Measurements from ENCODE around the gene TWF1.
"Not testable (repeated sequence)": the region's sequence is repeated elsewhere in the genome, so short reads cannot be mapped to it uniquely, and the experiment has no call there.

TWF1 gene

DNA sequence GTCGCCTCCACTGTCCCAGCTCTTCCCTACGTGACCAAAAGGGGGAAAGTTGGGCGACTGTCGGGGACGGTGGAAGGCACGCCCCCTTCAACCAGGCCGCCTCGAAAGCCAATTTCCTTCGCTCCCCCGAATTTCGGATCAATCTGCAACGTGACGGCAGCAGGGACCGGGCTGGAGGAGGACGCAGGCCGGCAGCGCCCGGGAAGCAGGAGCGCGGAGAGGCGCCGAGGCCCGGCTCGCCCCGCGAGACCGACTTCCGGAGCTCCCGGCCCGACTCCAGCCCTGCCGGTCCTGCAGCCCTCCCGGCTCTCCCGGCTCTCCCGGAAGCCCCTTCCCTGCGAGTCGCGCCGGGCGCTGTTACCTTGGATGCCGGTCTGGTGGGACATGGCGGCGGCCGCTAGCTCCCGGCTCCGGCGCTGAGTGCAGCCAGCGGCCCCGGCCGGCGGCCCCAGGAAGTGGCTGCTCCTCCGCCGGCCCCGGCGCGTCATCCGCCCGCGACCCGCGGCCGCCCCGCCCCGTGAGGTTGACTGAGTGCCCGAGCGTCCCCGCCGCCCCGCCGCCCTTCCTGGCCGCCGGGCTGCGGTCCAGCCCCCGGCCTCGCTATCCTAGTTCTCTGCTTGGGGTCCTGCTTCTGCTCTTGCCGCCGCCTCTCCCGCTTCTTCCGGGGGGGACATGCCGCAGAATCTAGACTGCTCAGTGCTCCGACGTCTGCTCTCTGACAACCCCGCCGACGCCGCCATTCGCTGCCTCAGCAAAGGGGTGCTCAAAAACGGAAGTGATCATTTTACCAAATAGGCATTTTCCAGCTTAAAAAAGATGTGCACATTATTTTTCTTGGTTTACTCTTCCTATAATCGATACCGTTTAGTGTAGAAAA is at the start of gene TWF1:
Gene TWF1, minus strand, starts transcription at position 458 of the 877 bp plus-strand sequence. Its CDS starts 72 bp downstream, at position 386.
- peak; percentile 88 for DNase-seq

- DNase-seq, result no peak
Observed at GRCh38 chr12:43852744-43853143, 46.6 kb upstream of the TWF1 start.

- DNase-seq, result no peak
Observed at GRCh38 chr12:43848786-43849185, 42.7 kb upstream of the TWF1 start.

GRCh38 chr12:43848226-43848507 is 42.0 kb upstream of the TWF1 start:
- DNase-seq, result no peak

GRCh38 chr12:43847425-43848225 is 41.5 kb upstream of the TWF1 start:
- not testable (repeated sequence) for DNase-seq

DNA sequence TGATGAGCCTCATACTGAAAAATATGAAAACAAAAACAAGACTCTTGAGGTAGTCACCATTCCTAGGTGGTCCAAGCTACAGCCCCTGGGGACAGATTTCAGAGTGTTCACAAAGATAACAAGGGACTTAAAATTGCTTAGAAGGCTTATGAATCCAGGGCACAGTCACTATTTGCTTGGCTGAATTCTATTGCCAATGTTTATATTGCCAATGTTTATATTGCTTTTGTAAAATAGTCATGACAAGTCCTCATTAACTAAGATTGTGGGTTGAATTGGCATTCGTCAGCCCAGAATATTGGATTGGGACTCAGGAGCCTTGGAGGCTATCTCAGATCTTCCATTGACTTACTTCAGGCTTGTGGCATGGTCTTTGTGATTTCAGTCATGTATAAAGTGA is 36.1 kb upstream of the TWF1 start:
- no peak for DNase-seq

DNA sequence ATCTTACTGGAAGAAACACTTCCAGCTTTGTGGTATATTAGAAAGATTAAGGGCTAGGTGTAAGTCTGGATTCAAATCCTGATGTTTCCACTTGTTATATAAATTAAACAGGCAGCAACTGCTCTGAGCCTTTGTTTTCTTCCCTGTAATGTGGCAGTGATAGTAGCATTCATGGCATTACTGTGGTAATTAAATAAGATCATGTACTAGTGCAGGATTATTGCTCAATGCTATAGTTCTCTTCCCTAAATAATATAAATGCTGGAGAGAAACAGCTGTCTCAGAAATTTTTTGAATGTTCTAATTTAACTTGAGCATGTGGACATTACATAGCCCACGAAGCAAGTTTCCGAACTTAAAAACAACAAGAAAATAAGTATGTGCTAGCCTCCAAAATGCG is 35.1 kb upstream of the TWF1 start:
- no peak for DNase-seq

GRCh38 chr12:43840338-43840737 is 34.2 kb upstream of the TWF1 start:
- no peak for DNase-seq

DNA sequence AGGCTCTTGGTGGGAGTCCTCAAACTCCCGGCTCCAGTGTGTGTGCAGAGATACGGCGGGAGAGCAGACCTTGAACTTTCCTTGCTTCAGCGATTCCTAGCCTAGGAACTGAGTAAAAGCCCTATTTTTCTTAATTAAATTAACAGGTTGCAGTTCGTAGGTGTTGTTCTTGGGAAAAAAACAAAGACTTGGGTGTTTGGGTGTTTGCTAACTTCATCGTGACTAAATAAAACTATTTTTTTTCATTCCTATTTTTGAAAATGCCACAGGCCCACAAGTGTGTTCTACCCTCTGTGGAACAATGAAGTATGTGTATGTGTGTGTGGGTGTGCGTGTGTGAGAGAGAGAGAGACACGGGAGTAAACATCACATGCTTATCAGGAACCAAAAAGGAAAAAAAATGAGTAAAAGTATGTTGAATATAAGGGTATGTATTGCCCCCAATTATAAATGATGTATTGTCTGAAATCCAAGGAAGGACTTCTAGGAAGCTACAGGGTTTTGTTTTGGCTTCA is 30.4 kb upstream of the TWF1 start:
- DNase-seq, result no peak

- peak; percentile 58 for DNase-seq
Observed at GRCh38 chr12:43835656-43836474, 29.7 kb upstream of the TWF1 start, which contains the start of gene TMEM117. Gene TMEM117, plus strand, starts transcription at chr12:43836081.

GRCh38 chr12:43835264-43835655 is 29.1 kb upstream of the TWF1 start:
- DNase-seq, result peak; percentile 19

GRCh38 chr12:43832463-43833168 is 26.5 kb upstream of the TWF1 start:
- DNase-seq, result no peak

GRCh38 chr12:43827093-43827492 is 21.0 kb upstream of the TWF1 start:
- no peak for DNase-seq

DNA sequence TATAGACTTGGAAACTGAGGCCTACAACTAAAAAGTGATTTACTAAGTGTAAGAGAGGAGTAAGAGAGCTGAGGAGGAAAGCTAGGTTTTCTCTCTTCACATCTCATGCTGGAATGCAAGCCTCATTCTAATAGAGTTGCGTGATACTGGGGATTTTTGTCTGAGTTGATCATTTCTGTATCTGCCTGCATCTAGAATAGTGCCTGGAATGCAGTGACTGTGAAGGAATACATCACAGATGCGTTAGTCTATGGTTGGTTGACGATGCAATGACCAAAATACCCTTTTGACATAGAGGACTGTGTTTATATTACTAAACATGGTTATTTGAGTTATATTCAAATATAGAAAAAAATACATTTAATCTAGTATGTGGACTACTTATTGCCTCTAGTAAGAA is 20.6 kb upstream of the TWF1 start:
- no peak for DNase-seq

DNA sequence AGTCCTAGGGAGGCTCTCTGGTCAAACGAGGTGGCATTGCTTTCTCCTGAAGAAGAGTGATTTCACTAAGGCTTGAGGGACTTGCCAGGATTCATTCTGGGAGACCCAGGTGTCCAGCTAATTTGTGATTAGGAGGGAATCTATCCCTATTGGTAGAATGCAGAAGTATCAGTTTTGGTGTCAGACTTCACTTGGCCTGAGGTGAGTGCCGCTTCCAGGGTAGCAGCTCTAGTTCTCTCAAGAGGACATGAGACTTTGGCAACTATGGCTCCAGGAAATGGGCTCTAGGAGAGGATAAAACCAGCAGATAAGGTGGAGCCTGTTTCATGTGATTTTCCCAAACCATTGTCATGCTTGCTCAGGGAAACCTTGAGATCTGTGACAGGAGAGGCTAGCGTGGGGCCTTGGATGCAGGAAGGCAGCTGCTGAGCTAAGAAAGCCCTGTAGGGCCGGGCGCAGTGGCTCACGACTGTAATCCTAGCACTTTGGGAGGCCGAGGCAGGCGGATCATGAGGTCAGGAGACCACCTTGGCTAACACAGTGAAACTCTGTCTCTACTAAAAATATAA is 18.2 kb upstream of the TWF1 start:
- DNase-seq, result no peak

DNA sequence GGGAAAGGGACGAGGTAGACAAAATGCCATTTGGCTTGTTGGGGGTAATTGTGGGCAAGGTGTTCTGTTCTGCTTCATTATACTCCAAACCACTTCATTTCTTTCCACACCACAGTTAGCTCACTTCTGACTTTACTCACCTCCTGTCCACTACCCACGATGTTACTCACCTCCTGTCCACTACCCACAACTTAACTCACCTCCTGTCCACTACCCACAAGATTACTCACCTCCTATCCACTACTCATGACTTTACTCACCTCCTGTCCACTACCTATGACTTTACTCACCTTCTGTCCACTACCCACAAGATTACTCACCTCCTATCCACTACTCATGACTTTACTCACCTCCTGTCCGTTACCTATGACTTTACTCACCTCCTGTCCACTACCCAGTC is 10.1 kb upstream of the TWF1 start:
- no peak for DNase-seq

GRCh38 chr12:43815416-43815815 is 9.3 kb upstream of the TWF1 start:
- no peak for DNase-seq

GRCh38 chr12:43812926-43813325 is 6.8 kb upstream of the TWF1 start:
- DNase-seq, result no peak

- no peak for DNase-seq
Observed at GRCh38 chr12:43812057-43812456, 5.9 kb upstream of the TWF1 start.

DNA sequence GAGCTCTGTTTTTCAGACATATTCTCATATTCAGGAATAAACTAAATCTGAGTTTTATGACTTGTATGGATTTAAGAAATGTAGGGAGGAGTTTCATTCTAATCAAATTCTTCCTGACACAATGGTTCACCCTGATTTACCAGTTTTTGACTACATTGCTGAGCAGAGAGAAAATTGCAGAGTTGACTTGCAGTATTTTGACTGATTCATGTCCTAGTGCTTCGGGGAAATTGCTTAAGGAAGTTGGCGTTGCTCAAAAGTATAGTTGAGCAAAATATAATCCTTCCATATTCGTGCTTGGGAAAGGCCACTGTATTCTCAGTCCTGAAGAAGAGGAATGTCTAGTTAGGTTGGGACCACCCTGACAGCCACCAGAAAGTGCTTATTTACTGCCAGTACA is 1.3 kb upstream of the TWF1 start:
- DNase-seq, result no peak

GRCh38 chr12:43806737-43807072 is 588 bp upstream of the TWF1 start:
- DNase-seq, result no peak

DNA sequence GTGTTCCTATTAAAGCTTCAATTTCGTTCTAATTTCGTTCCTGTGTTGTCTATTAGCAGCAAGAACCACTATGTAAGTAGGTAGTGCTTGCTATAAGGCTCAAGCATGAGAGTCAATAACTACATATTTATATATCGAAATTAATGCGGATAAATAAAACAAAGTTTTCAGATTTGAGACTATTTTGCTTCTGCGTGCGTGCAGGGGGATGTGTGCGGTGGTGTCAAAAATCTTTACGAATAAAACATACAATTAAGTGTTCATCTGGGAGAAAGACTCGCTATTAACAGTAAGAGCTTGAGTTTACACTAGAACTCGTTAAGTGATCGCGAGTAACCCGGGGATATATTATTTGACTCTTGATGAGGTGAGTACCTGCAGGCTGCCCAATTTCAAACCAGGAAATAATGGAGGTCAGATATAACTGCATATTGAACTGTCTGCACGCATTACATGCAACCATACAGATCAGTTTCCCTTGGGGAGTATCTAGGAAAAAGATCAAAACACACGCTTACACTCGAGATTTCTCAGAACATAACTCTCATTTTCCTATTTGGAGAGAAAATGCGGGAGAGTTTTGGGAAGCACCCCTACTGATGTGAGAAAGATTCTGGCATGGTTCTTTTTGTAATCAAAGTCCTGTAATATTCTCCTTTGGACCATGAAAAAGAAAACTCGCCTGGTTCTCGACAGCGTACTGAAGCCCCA is 813 bp downstream of the TWF1 start:
- no peak for DNase-seq

All from activated naive CD4-positive, alpha-beta T cell treated with anti-CD3 and anti-CD28 coated beads, Interleukin-2, amount 50 U/mL, for 16 hours (primary cell).